Measurements from ENCODE around the gene TTC5.
A peak's percentile ranks its signal among the peaks of the same experiment; 100 is the strongest.

- TF ChIP-seq CTCF (IDR thresholded peaks at IDR 0.05; ENCODE audit: low read depth, low read length, poor library complexity, severe bottlenecking) (peak; percentile 79), EZH2phosphoT487 (IDR thresholded peaks at IDR 0.05; ENCODE audit: borderline replicate concordance, low read length) (no peak)
Observed at GRCh38 chr14:20327005-20327869, 21.5 kb upstream of the TTC5 start.

Data from DOHH2 (cell line).